Activated T-cell treated with anti-CD3 and anti-CD28 coated beads for 24 hours (primary cell): ENCODE measurements around the gene EXOC3L1.

Source experiments
- DNase-seq: peaks from one replicate; pipeline ENCODE4 v3.0.0-alpha.2; 2020; ENCODE audit warnings: low read depth

EXOC3L1 gene

DNA sequence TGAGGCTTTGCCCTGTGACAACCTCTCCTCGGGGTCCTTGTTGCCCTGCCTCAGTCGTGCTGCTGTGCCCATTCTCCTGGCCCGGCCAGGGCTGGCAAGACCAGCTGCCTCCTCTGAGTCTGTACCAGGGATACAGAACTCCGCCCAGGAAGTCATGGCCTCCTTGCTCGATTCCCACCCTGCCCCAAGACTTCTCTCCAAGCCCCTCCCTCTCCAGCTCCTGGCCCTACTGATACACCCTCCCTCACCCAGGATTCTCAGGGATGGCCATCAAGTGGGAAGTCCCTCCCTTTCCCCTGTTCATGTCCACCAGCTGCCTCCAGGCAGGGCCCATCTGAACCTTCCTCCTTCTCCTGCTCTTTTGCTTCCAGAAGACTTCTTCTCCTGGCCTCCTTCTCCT lies 25.8 kb upstream of the EXOC3L1 start:
- DNase-seq, result no peak

DNA sequence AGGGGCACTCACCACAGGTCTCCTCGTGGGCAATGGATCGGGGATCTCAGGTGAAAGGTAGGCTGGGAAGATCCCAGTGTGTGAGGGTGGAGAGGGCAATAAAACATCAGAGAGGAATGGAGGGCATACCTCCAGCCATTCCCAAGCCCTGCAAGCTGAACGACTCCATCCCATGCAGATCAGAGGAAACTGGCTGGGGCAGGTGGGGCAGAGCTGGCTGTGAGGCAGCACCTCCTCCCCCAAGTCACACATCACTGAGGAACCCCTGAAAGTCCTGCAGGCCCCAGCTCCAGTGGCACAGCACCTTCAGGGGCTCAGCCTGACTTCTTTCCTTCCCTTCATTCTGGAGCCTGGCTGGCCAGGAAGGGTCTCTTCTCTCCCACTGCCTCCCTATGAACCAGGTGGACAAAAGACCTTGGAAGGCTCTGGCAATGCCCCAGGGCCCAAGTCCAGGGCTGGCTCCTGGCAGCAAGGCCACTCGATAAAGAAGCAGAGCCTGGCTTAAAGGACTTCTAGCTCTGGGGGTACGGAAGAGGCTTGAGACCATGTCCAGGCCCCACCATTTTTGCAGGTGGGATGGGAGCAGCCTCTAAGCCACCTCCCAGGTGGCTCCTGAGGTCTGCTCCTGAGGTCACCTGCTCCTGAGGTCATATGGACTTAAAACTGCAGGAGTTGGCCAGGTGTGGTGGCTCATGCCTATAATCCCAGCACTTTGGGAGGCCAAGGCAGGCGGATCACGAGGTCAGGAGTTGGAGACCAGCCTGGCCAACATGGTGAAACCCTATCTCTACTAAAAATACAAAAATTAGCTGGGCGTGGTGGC lies 23.5 kb upstream of the EXOC3L1 start:
- no peak for DNase-seq

DNA sequence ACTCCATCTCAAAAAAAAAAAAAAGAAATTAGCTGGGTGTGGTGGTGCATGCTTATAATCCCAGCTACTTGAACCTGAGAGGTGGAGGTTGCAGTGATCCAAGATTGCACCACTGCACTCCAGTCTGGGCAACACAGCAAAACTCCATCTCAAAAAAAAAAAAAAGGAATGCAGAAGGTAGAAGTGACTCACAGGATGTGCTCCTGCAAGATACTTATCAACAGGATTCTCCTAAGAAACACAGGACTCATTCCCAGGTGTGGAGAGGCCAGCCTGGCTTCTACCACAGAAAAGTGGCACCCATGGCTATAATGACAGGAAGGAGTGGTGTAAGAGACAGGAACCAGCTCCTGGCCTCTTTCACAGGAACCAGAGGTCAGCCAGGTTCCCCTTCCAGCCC lies 22.8 kb upstream of the EXOC3L1 start:
- no peak for DNase-seq

DNA sequence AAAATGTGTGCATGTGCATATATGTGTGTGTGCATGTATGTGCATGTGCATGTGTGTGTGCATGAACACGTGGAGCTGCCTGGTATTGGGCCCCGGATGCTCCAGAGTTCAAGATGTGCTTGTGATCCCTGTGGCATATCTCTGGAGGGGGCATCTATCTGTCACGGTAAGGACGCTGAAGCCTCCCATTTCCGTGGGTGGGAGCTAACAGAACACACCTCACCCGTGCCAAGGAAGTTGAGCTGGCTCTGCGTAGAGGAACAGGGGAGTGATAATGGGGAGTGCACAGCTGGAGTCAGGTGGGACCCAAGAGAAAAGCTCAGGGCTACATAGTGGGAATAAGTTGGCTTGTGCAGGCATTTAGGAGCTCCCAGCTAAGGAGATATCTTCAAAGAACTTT lies 21.7 kb upstream of the EXOC3L1 start:
- no peak for DNase-seq

DNA sequence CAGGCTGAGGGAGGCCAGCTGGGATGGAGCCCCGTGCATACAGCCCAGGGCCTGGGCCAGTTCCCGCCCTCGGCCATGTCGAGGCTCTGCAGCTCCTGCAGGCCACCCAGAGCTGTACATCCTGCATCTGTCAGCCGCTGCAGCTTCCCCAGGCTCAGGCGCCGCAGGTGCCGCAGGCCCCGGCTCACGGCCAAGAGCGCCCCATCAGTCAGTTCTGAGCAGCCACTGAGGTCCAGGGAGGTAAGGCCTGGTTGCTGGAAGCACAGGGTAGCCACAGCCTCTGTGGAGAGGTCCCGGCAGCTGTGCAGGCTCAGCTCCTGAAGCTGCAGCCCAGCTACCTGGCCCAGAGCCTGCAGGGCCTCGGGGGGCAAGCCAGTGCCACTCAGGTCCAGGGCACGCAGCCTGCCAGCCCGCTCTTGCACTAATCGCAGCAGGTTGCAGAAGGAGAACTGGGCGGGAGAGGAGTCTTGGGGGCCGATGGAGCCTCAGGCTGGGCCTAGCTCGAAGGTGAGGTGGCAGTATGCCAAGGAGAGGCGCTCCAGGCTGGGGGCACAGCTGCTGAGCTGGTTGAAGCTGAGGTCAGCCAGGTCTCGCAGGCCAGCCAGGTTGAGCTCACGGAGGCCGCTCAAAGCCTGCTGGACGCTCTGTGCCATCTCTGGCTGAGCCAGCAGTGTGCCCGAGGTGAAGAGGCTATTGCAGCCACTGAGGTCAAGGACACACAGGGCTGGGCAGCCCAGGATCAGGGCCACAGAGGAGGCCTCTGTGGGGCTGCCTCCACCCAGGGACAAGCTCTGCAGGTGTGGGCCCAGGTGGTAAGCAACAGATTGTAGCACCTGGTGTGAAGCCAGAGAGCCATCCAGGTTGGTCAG lies 20.4 kb upstream of the EXOC3L1 start:
- no peak for DNase-seq

DNA sequence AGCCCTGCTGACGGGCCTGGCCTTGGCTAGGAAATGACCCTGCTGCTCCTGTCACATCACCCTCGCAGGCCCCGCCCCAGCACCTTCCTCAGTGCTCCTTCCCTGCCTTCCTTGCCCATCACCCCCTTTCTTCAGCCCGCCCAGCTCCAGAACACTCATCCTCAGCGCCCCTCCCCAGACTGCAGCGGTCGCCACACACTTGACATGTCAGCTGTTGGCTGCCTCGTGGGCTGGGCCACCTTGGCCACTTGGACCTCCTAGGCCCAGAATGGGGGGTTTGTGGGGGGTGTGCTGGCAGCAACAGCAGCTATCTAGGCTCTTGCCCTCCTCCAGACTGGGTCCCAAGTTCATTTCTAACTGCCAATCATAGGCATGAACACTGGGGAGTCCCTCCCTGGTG lies 19.6 kb upstream of the EXOC3L1 start:
- DNase-seq, result no peak

DNA sequence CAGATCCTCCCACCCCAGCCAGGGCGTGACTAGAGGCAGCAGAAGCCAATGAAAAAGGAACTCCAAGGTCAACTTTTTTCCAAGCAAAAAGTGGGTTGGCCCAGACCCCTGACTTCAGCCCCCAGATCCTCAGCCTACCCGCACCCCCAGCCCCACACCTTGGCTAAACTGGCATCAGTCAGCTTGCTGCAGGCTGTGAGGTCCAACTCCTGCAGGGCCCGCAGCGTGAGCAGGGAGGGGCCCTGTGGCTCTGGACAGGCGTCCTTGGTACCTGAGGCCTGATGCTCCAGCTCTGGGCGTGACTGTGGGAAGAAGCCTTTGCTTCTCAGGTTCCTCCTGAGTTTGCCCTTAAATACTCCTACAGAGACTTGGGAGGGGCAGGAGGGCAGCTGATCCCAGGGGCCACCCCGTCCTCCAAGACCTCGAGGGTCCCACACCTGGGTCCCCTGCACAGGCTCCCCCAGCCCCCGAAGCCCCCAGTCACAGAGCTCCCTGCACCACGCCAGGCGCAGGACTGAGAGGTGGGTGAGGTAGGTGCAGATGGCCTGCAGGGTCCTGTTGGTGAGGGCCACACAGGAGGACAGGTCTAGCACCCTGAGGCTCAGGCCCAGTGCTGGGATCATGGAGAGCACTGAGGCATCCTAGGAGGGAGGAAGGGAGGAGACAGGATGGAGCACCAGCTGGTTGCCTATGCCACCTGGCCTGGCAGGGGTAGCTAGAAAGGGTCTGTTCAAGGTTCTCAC lies 18.4 kb upstream of the EXOC3L1 start:
- no peak for DNase-seq

DNA sequence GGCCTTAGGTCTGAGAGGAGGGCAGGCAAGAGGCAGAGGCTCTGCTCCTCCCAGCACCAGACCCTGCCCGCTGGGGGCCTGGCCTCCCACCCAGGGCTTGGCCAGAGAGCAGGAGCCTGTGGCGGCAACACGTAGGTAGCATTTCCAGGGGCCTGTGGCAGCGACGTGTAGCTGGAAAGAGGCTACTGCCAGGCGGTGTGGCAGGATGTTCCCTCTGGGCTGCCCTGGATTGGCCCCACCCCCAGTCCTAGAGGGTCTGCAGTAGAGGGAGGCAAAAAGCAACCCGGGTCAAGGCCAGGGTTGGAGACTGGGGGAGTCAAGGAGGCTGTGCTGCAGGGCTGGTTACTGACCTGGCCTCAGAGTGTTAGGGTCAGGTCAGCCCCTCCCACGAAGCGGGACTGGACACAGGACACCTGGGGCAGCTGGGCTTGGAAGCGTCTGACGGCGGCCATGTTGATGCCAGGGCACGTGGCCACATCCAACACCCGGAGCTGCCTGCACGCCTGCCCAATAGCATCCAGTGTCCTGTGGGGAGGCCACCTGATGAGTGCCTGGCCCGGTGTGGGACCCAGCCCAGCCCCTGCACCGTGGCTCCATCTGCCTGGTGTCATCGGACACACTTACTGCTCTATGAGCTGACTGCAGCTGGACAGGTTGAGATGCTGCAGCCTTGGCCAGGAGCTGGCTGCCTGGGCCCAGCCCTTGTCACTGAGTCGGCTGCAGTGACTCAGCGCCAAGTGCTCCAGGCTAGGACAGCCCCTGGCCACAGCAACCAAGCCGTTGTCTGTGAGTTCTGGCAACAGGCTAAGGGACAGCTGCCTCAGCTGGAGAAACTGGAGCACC lies 17.5 kb upstream of the EXOC3L1 start:
- DNase-seq, result no peak

DNA sequence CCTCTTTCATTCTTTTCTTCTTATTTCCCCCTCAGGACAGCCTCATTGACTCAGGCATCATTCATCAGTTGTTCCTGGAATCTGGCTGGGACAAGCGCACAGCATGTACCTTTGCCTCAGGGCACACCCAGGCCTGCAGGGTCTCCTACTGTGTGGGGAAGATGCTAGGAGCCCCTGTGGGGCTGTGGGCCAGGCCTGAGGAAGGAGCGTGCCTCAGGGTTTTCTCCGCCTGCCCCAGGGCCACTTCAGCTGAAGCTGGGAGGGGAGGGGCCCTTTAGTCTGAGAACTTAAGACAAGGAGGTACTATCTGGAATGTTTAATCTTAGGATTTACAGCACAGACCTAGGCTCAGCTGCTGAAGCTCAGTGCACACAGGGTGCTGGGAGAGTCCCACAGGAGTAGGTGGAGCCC lies 16.9 kb upstream of the EXOC3L1 start:
- DNase-seq, result no peak

DNA sequence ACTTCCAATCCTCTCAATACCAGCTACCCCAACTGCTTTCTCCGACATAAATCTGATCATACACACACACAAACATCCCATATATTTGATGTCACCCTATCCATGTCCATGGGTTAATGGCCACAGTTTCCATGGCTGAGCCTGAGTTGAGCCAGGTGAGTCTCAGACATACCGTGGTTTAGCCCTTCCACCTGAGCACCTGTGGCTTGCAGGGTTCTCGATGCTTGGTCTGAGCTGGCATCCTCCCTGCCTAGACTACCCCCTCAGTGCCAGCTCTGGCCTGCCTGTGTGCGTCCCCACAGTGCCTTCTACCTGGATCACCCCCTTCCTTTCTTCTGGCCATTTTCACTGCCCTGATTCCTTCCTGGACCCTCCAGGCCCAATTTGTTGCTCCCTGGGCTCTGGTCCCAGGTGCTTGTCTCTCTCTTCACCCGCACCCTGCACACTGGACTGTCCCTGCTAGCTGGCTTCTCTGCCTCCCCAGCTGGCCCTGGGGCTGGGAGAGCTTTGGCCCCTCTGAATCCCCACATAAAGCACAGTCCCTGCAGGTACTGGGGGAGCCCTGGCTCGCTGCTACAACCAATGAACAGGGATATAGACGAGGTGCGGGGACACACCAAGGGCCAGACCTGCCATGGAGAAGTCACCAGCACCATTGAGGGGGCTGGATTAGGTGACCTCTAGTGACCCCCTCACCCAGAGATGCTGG lies 16.3 kb upstream of the EXOC3L1 start:
- DNase-seq, result no peak

DNA sequence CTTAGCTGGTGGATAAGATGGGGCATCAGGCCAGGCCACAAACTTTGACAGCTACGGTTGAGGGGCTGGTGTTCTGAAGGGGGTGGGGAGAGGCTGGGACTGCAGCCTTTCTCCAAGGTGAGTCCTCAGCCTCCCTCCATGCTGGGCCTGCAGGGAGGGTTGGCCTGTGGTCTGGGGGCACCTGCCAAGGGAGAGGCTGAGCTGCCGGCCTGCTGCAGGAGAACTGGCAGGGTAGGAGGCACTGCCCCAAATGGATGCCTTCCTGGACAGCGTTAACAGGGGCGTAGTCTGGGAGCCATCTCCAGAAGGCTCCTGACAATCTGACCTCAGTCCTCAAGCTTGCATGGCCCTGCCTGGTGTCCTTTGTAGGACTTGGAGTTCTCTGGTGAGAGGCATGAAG lies 14.1 kb upstream of the EXOC3L1 start:
- DNase-seq, result no peak

DNA sequence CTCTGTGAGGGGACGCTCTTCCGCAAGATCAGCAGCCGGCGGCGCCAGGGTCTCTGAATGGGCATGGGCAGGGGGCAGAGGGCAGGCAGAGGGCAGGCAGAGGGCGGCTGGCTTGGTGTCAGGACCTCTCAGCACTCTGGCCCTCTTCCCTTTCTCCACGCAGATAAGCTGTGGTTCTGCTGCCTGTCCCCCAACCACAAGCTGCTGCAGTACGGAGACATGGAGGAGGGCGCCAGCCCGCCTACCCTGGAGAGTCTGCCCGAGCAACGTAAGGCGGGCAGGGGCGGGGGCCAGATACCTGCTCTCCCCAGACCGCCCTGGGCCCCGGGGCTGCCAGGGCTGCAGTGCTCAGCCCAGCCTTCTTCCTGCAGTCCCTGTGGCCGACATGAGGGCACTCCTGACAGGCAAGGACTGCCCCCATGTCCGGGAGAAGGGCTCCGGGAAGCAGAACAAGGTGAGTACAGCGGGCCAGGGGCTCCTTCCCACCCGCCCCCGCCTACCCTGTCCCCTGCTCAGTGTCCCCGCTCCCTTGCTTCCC lies 13.1 kb upstream of the EXOC3L1 start:
- no peak for DNase-seq

DNA sequence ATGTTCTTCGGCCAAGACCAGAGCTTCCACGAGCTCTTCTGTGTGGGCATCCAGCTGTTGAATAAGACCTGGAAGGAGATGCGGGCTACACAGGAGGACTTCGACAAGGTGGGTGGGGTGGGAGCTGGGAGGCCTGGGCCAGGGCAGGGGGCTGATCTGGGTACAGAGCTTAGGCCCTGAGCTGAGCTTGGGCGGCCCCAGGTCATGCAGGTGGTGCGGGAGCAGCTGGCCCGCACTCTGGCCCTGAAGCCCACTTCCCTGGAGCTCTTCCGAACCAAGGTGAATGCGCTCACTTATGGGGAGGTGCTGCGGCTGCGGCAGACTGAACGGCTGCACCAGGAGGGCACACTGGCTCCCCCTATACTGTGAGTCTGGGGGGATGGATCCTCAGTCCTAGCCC lies 12.5 kb upstream of the EXOC3L1 start:
- no peak for DNase-seq

DNA sequence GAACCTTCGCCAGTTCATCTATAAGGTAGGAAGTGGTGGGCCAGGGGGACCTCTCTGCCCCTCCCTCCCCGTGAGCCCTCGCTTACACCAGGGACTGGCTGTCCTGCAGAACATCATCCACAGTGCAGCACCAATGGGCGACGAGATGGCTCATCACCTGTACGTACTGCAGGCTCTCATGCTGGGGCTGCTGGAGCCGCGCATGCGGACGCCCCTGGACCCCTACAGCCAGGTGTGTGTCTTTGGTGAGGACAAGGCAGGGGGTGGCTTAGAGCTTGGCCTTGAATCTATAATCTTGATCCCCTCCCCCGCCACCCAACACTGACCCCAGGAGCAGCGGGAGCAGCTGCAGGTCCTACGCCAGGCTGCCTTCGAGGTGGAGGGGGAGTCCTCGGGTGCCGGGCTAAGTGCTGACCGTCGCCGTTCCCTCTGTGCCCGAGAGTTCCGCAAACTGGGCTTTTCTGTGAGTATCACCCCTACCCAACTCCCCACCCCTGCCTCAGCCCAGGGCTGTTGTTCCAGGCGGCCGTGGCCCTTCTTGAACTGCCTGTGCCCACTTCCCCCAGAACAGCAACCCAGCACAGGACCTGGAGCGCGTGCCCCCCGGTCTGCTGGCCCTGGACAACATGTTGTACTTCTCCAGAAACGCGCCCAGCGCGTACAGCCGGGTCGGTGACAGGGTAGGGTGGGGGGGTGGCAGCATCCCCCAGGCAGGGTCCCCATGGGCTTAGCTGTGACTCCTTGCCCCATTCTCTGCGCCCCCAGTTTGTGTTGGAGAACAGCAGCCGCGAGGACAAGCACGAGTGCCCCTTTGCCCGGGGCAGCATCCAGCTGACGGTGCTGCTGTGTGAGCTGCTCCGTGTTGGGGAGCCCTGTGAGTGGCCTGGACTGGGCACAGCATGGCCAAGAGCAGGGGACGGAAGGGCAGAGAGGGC lies 11.7 kb upstream of the EXOC3L1 start:
- DNase-seq, result no peak

DNA sequence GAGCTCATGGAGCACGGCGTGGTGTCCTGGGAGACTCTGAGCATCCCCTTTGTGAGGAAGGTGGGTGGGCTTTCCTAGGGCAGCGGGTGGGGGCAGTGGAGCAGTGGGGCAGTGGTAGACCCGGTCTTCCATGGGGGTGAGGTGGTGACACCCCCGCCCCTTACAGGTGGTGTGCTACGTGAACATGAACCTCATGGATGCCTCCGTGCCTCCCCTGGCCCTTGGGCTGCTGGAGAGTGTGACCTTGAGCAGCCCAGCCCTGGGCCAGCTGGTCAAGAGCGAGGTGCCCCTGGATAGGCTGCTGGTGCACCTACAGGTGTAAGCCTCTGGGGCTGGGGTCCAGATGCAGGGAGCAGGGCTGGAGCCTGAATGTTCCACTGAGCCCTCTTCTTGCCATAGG lies 10.6 kb upstream of the EXOC3L1 start:
- no peak for DNase-seq

DNA sequence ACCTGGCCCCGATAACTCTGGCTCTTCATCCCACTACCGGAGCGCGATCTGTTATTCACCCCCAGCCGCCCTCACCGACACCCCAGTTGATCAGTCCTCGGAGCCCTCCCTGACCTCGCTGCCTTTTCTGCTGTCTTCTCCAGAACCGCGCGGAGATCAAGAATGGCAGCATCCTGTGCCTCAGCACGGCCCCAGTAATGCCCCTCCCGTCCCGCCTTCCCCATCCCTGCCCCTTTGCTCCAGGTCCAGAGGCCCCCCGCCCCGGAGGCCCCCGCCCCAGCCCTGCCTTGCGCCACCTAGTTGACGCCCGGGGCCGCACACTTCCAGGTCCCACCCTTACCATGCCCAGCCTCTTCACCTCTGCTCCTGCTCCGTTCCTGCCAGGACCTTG lies 9.9 kb upstream of the EXOC3L1 start:
- DNase-seq, result no peak

DNA sequence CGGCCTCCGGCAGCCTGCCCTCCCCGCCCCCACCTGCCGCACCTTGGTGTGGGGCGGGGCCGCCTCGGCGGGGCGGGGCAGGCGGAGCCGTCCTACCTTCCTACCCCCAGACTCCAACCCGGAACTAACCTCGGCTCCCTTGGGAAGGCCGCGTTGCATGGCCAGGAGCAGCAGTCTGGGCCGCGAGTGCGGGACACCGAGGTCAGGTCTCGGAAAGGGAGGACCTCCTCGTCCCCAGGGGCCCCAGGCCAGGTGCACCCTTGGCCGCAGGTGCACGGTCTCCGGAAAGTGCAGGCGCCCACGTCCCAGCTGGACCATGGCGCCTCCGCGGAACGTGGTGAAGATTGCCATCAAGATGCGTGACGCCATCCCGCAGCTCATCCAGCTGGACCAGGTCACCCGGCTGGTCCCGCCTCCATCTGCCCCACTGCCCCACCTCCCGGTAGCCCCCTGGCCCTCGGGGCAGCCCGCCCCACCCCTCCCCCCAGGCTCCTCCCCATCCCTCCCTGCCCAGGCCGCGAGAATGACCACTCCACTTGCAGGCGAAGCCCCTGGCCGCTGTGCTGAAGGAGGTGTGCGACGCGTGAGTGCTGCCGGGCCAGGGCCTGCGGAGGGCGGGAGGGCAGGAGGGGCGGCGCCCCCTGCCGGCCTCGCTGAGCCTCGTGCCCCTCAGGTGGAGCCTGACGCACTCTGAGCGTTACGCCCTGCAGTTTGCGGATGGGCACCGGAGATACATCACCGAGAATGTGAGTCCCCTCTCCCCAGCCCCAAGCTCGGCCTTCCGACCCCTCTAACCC lies 9.3 kb upstream of the EXOC3L1 start, which contains the start of gene ELMO3:
TSS of gene ELMO3 (plus strand) at position 121 of the 797 bp plus-strand sequence. CDS start at position 317, 196 bp downstream.
- no peak for DNase-seq

DNA sequence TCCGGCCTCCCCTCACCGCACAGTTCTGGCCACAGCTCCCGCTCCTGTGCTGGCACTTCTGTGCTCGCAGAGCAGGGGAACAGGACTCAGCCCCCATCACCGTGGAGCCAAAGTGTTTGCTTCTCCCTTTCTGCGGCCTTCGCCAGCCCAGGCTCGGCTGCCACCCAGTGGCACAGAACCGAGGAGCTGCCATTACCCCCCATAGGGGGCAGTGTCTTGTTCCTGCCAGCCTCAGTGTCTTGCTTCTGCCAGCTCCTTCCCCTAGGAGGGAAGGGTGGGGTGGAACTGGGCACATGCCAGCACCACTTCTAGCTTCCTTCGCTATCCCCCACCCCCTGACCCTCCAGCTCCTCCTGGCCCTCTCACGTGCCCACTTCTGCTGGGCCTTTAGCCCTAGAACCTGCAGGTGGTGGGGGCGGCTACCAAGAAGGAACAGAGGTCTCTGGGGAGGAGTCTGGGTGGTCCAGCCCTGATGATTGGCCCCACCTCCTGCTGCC lies 8.3 kb upstream of the EXOC3L1 start:
- DNase-seq, result no peak

DNA sequence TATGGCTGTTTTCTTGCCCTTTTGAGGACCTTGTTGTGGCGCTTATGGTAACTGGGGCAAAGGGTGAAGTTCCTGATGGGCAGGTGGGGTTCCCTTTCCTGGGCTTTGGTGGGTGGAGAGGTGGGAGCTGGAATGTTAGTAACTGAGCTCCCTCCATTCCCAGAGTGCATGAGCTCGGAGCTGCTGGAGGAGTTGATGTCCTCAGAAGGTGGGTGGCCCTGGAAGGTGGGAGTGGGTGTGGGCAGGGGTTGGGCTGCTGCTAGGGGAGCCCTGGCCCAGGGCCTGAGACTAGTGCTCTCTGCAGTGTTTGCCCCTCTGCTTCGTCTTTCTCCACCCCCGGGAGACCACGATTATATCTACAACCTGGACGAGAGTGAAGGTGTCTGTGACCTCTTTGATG lies 7.8 kb upstream of the EXOC3L1 start:
- DNase-seq, result no peak
